Retinal pigment epithelial cell (primary cell): ENCODE measurements around the gene RIMS1.

Experiments used
- DNase-seq: peaks from one replicate; pipeline ENCODE4 v3.0.0-alpha.2; 2010; ENCODE audit warnings: low read depth
- H3K4me3 ChIP-seq: 2 replicates; pipeline ENCODE4 v1.5.1; 2011; ENCODE audit warnings: mild to moderate bottlenecking, low read length, control low read depth, moderate library complexity
- CTCF ChIP-seq: conservative IDR thresholded peaks from 2 replicates; pipeline ENCODE4 v1.5.1; 2011; ENCODE audit warnings: low read depth, low read length, control low read depth, inconsistent platforms

The RIMS1 gene

GRCh38 chr6:72414657-72415056, 528.3 kb downstream of the RIMS1 start:
- no peak overlapping the region for H3K4me3 ChIP-seq
- no peak for DNase-seq
- no peak for TF ChIP-seq CTCF

- no peak for TF ChIP-seq CTCF
- no peak overlapping the region for H3K4me3 ChIP-seq
- DNase-seq = no peak
These were observed 530.6 kb downstream of the RIMS1 start for GRCh38 chr6:72416744-72417465.

GRCh38 chr6:72417759-72418158, 531.4 kb downstream of the RIMS1 start:
- DNase-seq = no peak
- no peak overlapping the region for H3K4me3 ChIP-seq
- TF ChIP-seq CTCF = no peak

GRCh38 chr6:72418495-72418894, 532.1 kb downstream of the RIMS1 start:
- peak; percentile 90 for DNase-seq
- no peak for TF ChIP-seq CTCF
- no peak overlapping the region for H3K4me3 ChIP-seq

- DNase-seq = no peak
- no peak for TF ChIP-seq CTCF
- H3K4me3 ChIP-seq = no peak overlapping the region
These were observed 533.6 kb downstream of the RIMS1 start for GRCh38 chr6:72419966-72420365.

GRCh38 chr6:72420409-72420808, 534.1 kb downstream of the RIMS1 start:
- H3K4me3 ChIP-seq = no peak overlapping the region
- TF ChIP-seq CTCF = no peak
- DNase-seq = no peak

GRCh38 chr6:72421387-72421786, 535.0 kb downstream of the RIMS1 start:
- no peak overlapping the region for H3K4me3 ChIP-seq
- TF ChIP-seq CTCF = no peak
- DNase-seq = no peak
